MCF 10A (cell line): Measurements from ENCODE around the gene STIMATE. TPM values are rescaled to one million over a fixed set of nuclear protein-coding genes. Genes with fewer than 3 reads are reported as not detected.

Experiments used
- BruUV-seq: library from RNA; stranded (reverse); fragments of 400-500 nt; replicated peaks from 2 replicates; lab custom pipeline; 2021; lab: Mats Ljungman, UMichigan
- CTCF ChIA-PET: fragments of 300-600 bp; sonication (Branson Sonifier 250); formaldehyde crosslinking; extraction: SDS; loops from one replicate; lab custom pipeline; 2021; ENCODE audit warnings: antibody characterized with exemption, inconsistent platforms; lab: Yijun Ruan, JAX
- POLR2A ChIA-PET: fragments of 300-600, 350-650 bp; sonication (Branson Sonifier 250); formaldehyde crosslinking; extraction: SDS; loops from one replicate; lab custom pipeline; 2020; ENCODE audit warnings: antibody characterized with exemption, inconsistent platforms; lab: Yijun Ruan, JAX
- DNase-seq: peaks from one replicate; pipeline ENCODE4 v3.0.0-alpha.2; 2018; ENCODE audit not compliant: unreplicated experiment
- H3K27ac Mint-ChIP-seq: one replicate; pipeline ENCODE4 v1.8.0; 2022; ENCODE audit warnings: mild to moderate bottlenecking, low read depth, mixed read lengths; ENCODE audit not compliant: unreplicated experiment
- H3K27me3 Mint-ChIP-seq: one replicate; pipeline ENCODE4 v1.8.0; 2022; ENCODE audit warnings: mixed read lengths; ENCODE audit not compliant: insufficient read depth, unreplicated experiment
- H3K36me3 Mint-ChIP-seq: one replicate; pipeline ENCODE4 v1.8.0; 2022; ENCODE audit warnings: mild to moderate bottlenecking, moderate library complexity, mixed read lengths; ENCODE audit not compliant: insufficient read depth, unreplicated experiment
- H3K4me1 Mint-ChIP-seq: one replicate; pipeline ENCODE4 v1.8.0; 2022; ENCODE audit warnings: mixed read lengths; ENCODE audit not compliant: insufficient read depth, unreplicated experiment
- H3K4me3 Mint-ChIP-seq: one replicate; pipeline ENCODE4 v1.8.0; 2022; ENCODE audit warnings: mild to moderate bottlenecking, moderate library complexity, mixed read lengths; ENCODE audit not compliant: unreplicated experiment
- H3K9me3 Mint-ChIP-seq: one replicate; pipeline ENCODE4 v1.8.0; 2022; ENCODE audit warnings: mixed read lengths; ENCODE audit not compliant: unreplicated experiment
- intact Hi-C: fragments of 100-400 bp; cut with micrococcal nuclease; formaldehyde crosslinking; loops from 2 replicates; pipeline ENCODE4 v1.14.1; 2022
- total RNA-seq: library from RNA; stranded (reverse); gene quantifications from 2 replicates; pipeline ENCODE4 v1.2.3, GENCODE V29; 2022
- TF ChIP-seq, protein P1 (sequence below): fragments of 200-600 bp; IDR thresholded peaks from one replicate; pipeline ENCODE4 v1.8.0; 2022; ENCODE audit warnings: antibody characterized with exemption, mild to moderate bottlenecking; ENCODE audit not compliant: unreplicated experiment

STIMATE gene
- total RNA-seq, 1 experiment from 2014 or later: 12.0 TPM

DNA sequence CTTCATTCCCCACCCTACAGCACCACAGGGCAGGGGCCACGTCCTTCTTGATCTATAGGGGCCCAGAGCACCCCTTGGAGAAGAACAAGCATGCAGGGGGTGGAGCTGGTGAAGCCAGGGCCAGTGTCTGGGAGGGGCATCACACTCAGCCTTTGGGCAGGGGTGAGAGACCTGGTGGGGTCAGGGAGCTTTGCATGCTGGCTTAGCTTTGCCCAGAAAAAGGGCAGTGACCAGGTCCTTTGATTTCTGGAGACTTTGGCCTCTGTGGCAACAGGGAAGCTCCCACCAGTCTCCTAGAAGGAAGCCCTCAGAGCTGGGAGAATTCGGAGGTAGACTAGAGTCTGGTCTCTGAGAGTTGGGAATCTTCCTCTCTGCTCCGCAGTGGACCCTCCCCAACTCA is 67.9 kb downstream of the STIMATE start:
- Mint-ChIP-seq H3K9me3 (no peaks in the 10 kb centered on the region), H3K4me1 (peaks cover 6% of the 10 kb centered on the region), H3K36me3 (no peaks in the 10 kb centered on the region), H3K27me3 (no peaks in the 10 kb centered on the region), H3K27ac (no peak overlapping the region), H3K4me3 (no peak overlapping the region)
- POLR2A ChIA-PET: no interaction called here
- intact Hi-C loops: no loop called here
- DNase-seq: no peak
- BruUV-seq: no TSS peak
- CTCF ChIA-PET: interaction anchor here (0.5 to 1.1 kb wide), 3 partner anchors 22 to 187 kb away, joined by 3 to 7 read pairs (median 4); no protein-coding TSS in a partner anchor
- TF ChIP-seq, protein P1, sequence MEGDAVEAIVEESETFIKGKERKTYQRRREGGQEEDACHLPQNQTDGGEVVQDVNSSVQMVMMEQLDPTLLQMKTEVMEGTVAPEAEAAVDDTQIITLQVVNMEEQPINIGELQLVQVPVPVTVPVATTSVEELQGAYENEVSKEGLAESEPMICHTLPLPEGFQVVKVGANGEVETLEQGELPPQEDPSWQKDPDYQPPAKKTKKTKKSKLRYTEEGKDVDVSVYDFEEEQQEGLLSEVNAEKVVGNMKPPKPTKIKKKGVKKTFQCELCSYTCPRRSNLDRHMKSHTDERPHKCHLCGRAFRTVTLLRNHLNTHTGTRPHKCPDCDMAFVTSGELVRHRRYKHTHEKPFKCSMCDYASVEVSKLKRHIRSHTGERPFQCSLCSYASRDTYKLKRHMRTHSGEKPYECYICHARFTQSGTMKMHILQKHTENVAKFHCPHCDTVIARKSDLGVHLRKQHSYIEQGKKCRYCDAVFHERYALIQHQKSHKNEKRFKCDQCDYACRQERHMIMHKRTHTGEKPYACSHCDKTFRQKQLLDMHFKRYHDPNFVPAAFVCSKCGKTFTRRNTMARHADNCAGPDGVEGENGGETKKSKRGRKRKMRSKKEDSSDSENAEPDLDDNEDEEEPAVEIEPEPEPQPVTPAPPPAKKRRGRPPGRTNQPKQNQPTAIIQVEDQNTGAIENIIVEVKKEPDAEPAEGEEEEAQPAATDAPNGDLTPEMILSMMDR: no peak

DNA sequence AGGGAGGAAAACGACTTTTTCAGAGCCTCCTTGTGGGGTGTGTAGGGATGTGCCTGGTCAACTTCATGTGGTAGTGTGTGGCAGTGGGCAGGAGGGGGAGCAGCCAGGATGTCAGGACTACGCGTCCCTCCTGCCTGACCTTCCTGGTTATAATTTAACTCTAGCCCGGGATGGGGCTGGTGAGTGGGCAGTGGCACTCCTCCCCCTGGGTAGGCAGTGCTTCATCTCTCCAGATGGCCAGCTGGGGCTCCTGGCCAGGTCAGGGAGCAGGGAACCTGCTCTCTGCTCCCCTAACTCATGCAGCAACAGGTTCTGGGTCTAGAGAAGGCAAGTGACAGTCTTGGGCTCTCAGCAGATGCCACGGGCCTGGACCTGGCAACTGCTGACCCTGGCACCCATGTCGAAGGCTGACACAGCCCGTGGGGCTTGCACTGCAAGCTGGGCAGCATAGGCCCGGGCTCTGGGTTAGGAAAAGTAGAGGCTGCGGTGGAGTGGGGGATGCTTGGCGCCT is 69.4 kb downstream of the STIMATE start:
- no TSS peak for BruUV-seq
- peaks cover 6% of the 10 kb centered on the region for H3K4me1 Mint-ChIP-seq
- ChIA-PET POLR2A (no interaction called here), CTCF (no interaction called here)
- intact Hi-C loops: no loop called here
- H3K36me3 Mint-ChIP-seq: no peaks in the 10 kb centered on the region
- no peak for DNase-seq
- H3K27ac Mint-ChIP-seq: no peak overlapping the region
- no peak overlapping the region for H3K4me3 Mint-ChIP-seq
- TF ChIP-seq, protein P1: no peak
- no peaks in the 10 kb centered on the region for H3K9me3 Mint-ChIP-seq
- no peaks in the 10 kb centered on the region for H3K27me3 Mint-ChIP-seq

DNA sequence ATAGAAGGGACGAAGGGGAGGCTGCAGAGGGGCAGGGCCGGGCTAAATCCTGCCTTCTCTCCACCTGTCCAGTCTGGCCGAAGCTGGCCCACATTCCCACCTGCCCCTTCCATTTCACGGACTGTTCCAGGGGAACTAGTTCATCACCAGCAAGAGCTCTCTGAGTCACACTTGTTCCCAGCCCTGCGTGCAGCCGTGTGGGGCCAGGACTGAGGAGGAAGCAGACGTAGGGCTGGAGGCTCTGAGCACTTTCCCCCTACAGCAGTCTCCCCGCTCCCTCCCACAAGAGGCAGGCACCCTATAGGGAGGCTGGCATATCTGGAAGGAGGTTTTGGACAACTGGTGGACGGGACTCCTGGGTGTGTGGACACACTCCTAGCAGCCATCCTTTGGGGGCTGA is 69.9 kb downstream of the STIMATE start:
- H3K36me3 Mint-ChIP-seq: no peaks in the 10 kb centered on the region
- no peaks in the 10 kb centered on the region for H3K9me3 Mint-ChIP-seq
- peaks cover 6% of the 10 kb centered on the region for H3K4me1 Mint-ChIP-seq
- TF ChIP-seq, protein P1: no peak
- H3K27ac Mint-ChIP-seq: no peak overlapping the region
- intact Hi-C loops: no loop called here
- BruUV-seq: no TSS peak
- POLR2A ChIA-PET: no interaction called here
- no peak overlapping the region for H3K4me3 Mint-ChIP-seq
- no peaks in the 10 kb centered on the region for H3K27me3 Mint-ChIP-seq
- DNase-seq: peak; percentile 38
- CTCF ChIA-PET: interaction anchor here (0.6 to 0.7 kb wide), 3 partner anchors 26 to 375 kb away, joined by 3 to 4 read pairs (median 4); no protein-coding TSS in a partner anchor

DNA sequence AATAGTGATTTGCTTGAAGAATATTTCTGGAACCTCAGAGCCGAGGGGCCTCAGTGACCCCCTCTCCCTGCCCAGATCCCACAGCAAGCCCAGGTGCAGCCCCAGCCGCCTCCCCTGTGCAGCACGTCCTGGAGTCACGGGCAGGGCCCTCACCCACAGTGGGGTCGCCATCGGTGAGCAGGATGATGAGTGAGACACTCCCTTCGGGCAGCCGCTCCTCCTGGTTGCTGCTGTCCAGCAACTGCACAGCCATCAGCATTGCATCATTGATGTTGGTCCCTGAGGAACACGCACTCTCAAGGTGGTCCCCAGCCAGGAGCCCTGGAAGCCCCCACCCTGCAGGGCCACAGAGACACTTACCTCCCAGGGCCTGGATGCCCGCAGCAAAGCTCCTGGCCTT is 73.3 kb downstream of the STIMATE start:
- TF ChIP-seq, protein P1: no peak
- H3K4me3 Mint-ChIP-seq: no peak overlapping the region
- DNase-seq: no peak
- intact Hi-C loops: no loop called here
- H3K9me3 Mint-ChIP-seq: no peaks in the 10 kb centered on the region
- no peaks in the 10 kb centered on the region for H3K4me1 Mint-ChIP-seq
- CTCF ChIA-PET: interaction anchor here (0.5 to 0.9 kb wide), 3 partner anchors 24 to 349 kb away, joined by 3 to 4 read pairs (median 4); no protein-coding TSS in a partner anchor
- no TSS peak for BruUV-seq
- no peaks in the 10 kb centered on the region for H3K36me3 Mint-ChIP-seq
- no peaks in the 10 kb centered on the region for H3K27me3 Mint-ChIP-seq
- H3K27ac Mint-ChIP-seq: no peak overlapping the region
- POLR2A ChIA-PET: no interaction called here
